NOMO-1 treated with dmso at 0.1 percent for 144 hours (cell line): ENCODE data around the gene DNAJC1.
A peak's percentile ranks its signal among the peaks of the same experiment; 100 is the strongest.

ENCODE experiments used
- DNase-seq: peaks from one replicate; lab custom pipeline; 2025; ENCODE audit not compliant: unreplicated experiment; lab: John Stamatoyannopoulos, UW

Gene DNAJC1

DNA sequence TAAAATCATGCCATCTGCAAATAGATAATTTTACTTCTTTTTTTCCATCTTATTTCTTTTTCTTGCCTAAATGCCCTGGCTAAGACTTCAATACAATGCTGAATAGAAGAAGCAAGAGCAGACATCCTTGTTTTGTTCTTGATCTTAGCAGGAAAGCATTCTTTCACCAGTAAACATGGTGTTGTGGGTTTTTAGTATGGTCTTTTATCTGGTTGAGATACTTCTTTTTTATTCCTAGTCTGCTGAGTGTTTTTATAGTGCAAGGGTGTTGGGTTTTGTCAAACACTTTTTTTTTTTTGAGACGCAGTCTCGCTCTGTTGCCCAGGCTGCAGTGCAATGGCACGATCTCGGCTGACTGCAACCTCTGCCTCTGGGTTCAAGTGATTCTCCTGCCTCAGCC lies 232.3 kb downstream of the DNAJC1 start:
- DNase-seq, result no peak

DNA sequence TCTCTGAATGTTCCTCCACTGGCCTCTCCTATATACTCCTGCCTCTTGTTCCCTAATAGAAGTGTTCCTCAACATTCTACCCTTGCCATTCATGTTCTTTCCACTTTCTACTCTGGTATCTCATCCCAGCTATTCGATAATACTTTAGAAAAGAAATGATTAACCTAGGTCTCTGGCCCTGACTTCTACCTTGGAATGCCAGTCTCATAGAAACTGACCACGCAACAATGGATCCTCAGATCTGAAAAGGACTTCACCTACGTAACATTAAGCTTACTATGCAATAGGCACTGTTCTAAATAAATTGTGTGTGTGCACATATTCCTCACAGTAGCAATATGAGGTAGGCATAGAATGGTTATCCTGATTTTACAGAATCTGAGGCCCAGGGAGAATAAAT lies 234.5 kb downstream of the DNAJC1 start:
- no peak for DNase-seq

DNA sequence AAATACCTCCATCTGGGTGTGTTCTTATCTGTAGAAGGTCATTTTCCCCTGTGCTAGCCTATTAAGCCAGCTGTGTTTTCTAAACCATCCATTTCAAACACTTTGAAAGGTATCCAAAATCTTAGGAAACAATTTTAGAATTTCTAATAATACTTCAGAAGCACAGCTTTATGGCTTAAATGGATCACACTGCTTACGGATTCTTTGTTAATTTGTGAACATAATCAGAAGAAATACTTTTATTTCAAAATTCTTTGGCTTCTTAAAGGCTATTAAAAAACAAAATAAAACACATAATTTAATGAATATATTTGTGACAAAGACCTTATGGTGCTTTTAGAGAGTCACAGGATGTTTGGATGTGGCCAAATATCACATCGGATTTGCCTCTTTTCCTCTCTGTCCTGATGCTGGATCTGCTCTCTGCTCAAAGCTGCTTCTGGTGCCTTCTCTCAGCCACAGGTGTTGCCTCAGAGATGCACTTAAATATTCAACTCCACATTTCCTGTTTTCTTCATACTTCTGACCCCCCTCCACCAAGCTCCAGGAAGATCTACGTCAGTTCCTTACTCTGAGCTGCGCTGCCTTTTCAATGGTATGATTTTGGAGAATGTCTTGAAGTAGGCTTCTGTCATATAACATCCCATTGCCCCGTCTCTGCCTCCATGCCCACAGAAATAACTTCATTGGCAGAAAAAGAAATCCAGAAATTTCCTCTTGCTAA lies 238.9 kb downstream of the DNAJC1 start:
- peak; percentile 9 for DNase-seq

DNA sequence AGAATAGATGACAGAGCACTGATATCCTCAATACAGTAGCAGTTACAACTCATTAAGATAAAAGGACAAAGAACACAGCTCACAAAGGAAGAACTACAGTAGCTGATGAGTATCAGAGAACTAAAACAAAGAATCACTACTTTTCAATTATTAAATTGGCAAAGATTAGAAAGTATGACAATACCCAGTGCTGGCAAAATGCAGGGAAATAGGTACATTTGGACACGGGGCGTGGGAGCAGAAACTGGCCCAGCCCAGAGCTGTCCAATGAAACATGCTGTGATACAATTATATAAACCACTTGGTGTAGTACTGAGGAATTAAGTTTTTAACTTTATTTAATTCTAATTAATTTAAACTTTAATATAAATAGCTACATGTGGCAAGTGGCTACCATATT lies 243.2 kb downstream of the DNAJC1 start:
- no peak for DNase-seq

DNA sequence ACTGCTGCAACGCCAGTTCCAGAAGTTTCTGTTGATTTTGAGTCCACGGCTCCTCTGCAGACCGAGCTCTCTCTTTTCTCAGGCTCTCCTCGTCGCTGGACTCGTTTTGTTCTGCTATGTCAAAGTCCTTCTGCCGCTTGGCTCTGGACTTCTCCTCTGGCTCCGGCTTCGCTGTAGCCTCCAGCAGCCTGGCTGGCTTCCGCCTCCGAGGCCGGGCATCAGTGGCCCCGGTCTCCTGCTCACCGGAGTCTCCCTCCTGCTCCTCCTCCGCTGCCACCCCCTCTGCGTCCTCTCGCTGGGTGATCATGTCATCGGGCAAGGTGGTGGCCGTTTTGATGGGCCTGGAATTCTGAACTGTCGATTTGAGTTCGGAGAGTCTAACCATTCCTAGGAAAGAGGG lies 244.3 kb downstream of the DNAJC1 start:
- no peak for DNase-seq

DNA sequence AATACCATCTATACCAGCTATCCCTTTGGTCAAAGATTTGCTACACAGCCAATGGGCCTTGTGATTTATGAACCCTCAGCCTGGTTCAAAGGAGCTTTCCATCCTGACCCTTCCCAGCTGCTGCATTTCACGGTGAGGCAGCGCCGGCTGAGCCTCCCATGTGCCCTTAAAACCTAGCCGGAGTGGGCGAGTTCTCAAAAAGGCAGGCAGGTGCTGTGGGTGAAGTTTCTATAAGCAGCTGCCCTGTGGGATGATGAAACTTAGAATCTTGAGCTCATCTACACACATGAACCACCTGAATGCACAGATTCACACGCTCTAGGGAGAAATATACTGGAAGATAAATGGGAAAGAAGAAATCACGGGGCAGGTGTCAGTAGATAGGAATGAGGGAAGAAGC lies 244.8 kb downstream of the DNAJC1 start:
- no peak for DNase-seq

DNA sequence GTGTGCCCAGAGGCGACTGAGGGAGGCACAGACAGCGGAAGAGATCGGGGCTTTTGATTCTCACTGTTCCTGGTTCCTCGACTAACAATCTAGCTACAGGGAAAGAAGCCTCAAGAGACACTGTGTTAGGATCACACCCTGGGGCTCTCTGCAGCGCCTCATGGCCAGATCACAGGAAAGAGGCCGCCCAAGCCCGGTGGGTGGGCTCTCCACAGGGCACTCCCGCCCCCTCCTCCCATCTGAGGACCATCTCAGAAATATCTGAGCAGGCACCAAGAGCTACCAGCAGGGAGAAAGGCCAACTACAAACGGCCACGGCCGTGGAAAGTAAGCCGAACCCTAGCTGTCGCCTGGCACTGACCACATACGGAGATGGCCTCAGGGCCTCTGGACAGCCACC lies 245.3 kb downstream of the DNAJC1 start:
- no peak for DNase-seq

DNA sequence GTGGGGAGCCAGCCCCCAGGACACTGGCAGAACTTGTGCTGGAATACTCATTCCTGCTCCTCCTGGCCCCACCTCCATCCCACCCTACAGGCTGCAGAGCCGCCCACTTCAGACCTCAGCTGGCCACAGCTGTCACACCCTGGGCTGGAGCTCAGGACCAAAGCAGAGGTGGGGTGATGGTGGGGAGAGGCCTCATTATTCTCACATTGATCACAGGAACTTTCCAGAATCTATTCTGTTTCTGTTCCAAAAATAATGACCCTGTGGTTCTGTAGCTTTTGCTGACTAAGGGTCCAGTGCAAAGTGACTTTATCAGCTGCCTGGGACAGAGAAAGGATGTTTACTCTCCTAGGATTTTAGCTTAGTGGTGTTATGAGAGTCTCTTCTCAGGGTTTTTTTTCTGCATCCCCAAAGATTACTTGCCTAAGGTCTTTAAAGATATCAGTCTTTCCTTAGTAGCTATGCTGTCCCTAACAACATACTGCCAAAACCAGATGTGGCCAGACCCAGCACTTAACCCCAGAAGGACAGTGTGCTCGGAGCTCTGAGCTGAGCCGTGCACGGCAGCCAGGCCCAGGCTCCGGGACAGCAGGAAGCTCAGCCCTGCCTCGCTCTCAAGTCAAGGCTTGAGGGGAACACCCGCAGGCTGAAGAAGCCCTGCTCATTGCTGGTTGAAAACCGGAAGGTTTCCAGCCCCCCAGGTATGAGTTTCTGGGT lies 246.2 kb downstream of the DNAJC1 start:
- no peak for DNase-seq

DNA sequence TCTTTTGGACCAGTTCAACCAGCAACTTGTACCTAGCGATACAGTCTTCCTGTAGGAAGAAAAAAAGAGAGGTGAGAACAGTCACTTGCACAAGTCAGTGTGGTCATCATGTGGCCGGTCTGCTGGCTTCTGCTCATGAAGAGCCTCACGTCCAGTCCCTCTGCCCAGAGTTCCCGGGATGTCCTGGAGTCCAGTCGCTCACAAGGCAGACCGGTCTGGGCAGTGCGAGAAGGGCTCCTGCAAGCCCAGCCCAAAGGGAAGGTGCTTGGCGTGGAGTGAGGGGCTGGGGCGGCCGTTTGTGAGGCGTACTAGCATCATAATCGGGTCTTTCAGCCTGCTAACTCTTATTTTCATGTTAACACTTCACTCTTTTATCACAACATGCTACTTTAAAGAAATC lies 246.8 kb downstream of the DNAJC1 start:
- no peak for DNase-seq

DNA sequence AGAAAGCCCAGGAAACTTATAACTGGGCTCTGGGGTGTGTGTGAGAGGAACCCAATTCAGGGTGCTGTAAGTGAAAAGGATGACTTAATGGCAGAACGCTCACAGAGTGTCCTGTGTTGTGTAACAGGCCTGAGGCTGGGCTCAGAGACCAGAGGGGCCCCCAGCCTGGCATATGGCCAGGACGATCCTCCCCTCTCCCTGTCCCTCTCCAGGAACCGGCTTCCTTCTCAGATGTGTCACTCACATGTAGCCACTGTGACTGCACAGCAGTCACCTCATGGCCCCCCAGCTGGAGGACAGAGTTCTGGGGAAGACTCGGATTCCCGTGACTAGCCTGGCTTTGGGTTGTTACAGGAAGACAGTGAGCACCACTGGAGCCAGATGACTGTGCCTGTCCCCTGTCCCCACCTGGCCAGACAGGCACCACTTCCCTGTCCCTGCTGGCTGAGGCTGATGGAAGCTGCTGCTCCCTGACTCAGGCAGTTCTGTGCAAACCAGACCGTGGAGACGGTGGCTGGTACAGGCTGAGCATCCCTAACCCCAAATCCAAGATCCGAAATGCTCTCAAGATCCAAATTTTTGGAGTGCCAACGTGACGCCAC lies 249.0 kb downstream of the DNAJC1 start:
- no peak for DNase-seq

DNA sequence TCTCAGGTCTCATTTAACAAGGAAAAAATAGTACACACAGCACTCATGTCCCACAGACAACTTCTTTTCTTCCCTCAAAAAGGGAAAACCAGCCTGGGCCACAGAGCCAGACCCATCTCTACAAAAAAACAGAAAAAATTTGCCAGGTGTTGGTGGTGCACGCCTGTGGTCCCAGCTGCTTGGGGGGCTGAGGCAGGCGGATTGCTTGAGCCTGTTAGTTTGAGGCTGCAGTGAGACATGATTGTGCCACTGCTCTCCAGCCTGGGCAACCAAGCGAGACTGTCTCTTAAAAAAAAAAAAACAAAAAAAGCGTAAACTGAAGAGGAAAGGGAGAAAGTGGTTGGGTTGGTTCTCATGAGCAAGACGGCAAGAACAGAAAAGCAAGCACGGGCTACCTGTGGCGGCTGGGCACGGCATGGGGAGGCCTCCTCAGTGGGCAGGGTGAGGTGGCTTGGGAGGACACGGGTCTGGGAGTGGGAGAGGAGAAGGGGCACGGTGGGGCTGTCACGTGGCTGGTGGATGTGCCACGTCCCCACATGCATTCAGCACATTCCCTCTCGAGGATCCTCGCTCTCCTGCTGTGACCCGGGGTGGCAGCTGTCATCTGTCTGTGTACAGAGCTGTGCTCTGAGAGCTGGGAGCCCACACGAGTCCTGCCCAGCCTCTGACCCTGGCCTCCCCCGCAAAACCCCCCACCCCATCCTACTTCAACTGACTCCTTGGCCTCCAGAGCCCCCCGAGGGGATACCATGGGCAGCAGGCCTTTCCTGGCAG lies 249.8 kb downstream of the DNAJC1 start:
- DNase-seq, result no peak

DNA sequence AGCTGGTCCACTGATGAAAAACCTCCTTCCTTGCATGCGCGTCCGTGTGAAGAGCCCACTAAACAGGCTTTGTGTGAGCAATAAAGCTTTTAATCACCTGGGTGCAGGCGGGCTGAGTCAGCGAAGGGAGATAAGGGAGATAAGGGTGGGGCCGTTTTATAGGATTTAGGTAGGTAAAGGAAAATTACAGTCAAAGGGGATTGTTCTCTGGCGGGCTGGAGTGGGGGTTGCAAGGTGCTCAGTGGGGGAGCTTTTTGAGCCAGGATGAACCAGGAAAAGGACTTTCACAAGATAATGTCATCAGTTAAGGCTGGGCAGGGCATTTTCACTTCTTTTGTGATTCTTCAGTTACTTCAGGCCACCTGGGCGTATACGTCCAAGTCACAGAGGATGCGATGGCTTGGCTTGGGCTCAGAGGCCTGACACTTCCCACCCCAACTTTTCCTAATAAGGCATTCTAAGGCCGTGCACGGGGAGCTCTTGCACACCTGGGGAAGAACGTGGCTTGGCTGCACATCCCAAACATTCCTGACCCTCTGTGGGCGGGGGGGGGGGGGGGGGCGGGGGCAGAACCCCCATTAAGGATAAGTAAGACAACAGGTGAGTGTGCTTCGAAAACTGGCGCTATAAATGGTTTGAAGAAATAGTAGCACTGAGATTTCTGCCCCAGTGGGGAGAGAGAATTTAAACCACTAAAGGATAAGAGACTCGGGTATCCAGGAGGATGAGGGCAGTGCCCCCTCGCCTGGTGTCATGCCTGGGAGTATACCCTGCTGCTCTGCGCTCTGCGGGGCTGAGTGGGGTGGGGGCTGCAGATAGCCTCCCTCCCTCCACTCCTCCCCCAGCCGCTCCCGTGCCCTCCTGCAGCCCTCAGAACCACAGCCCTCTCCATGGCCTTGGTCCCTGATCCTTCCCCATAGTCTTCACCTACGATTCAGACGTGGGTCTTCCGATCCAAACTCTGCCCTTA lies 251.9 kb downstream of the DNAJC1 start:
- DNase-seq, result no peak

DNA sequence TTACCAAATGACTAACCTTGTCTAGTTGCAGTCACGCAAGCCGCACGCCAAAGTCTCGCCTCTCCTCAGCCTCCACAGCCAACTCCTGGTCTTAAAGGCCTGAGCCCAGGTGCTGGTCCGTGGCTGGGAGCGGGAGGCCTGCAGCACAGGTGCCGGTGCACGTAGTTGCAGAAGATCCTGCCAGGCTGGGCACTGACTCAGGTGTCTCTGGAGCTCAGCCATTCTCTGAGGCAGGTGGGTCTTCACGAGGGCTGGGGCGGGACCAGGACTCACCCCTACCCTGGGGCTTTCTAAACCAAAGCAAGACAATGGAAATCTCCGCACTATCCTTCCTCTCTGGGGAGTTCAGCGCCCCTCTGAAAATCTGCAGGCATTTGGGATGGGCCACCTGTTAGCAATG lies 253.1 kb downstream of the DNAJC1 start:
- DNase-seq, result no peak

DNA sequence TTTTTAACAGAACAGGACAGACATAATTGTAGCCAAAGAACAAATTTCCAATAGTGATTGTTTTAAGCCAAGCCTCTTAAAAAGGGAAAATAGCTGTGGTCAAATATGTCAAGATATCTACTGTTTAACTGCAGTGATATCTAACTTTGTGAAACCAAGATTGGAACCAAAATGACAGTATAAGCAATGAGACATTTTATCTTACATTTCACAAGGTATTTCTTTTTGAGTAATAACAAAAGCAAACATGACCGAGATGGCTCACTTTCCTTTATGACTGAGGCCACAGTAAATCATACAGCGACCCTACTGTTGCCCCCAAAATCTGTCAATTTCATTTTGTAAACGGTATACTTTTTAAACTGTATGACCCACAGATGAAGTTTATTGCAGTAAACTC lies 253.7 kb downstream of the DNAJC1 start:
- DNase-seq, result no peak

DNA sequence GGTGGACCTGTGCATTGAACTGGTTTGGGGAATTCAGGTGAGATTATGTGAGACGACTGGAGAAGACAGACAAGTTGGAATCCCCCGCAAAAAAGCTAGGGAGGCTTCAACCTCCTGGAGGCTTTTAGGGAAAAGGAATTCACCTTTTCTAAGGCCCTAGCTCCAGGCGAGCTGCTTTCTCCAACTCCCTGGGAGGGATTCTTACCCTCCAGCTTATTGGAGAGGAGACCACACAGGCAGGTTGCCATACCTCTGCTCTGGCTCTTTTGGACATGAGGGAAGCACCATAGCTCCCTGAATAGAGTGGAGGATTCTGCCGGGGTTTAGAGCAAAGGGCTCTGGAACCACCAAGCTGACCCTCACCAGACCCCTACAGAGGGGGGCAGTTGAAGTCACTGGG lies 255.7 kb downstream of the DNAJC1 start:
- DNase-seq, result no peak

DNA sequence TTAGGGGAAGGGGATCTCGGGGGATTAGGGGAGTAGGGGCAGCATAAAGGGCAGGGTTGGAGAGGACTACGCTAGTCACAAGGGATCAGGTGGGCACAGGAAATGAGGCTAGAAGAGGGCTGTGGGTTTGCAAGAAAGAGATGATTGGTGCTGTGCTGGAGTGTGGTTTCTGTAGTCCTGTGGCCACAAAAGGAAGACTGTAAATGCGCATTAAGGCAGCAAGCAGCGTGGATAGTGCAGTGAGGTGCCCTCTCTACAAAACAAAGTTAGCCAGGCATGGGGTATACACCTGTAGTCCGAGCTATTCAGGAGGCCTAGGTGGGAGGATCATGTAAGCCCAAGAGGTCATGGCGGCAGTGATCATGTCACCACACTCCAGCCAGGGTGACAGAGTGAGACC lies 257.4 kb downstream of the DNAJC1 start:
- DNase-seq, result no peak

DNA sequence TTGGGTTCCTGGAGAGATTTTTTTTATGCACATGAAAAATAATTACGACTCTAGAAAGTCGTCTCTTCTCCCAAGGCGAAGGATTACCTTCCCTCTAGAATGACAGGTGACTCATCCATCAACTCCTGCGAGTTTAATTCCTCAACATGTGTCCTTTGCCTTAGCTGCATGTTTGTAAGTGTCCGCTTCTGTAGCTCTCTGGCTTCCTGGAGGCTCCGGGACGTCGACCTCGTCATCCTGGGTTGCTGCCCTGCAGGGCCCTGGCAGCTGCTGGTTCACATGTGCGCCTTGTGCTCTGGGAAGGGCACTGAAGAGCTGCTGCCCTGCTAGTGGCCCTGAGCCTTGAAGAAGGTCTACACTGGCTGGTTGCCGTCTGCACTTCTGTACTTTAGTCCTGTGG lies 259.3 kb downstream of the DNAJC1 start:
- DNase-seq, result no peak

DNA sequence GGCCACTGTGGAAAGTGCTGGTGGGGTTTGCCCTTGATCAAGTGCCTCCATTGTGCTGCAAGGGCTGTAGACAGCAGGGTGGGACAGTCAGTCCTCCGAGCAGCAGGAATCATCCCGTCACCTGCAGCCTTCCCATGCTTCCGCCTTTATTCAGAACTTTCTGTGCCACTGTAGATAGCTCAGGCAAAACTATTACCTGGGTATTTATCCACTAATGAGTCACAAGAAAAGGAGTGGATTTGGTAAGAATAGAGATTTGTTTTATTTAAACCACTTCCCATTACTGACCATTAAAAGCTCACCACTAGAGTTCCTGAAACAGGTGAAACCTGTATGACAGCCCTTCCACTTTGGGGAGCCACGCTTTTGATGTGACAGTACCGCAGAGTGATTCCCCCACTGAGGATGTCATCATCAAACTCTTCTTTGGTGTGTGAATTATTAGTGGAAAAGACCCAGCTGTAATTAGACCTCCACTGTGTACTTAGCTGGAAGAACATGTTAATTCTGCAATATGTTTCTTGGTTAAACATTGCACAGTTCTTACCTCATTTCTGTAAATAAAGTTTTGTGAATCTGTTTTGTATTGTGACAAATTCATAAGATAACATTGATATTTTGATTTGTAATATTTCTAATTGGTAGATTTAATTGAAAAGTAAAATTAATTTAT lies 260.7 kb downstream of the DNAJC1 start:
- DNase-seq, result no peak

DNA sequence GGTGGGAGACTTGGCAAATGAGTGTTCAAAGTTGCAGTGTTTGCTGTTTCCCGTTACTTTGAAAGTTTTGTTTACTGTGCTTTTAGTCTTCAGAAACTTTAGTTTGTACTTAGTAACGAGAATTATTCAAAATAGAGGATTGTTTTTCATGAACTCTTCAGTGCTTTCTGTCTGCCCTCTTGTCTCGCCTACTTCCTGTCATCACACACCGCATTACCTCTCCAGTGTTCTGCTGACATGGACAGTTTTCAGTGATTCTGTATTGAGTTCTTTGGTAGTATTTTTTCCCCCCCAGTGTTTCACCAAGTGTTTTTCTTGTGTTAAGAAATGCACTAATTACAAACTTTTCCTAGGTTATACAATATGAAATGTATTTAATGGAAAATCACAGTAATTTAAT lies 262.5 kb downstream of the DNAJC1 start:
- no peak for DNase-seq

DNA sequence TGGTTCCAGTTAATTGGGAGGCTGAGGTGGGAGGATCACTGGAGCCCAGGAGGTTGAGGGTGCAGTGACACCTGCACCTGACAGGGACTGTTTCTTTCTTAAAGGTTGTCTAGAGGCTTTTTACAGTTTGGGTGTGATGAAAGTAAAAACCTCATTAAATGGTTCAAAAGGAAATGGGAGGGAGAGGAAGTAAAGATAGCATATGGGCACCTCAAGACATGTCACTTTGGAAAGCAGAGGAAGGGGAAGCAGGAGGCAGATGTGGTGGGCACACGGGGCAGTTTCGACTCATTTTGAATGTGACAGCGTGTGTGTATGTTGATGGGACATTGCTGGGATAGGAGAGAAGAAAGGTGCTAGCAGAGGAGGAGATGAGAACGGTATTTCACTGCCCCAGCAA lies 266.4 kb downstream of the DNAJC1 start:
- peak; percentile 43 for DNase-seq
